K562 (cell line): ENCODE results near the gene HAUS3. TPM values are rescaled to one million over a fixed set of nuclear protein-coding genes. Genes with fewer than 3 reads are reported as not detected.

Experiments
- ATAC-seq: fragments of 200-7000 bp; cut with Tn5 transposase; 3 replicates; pipeline ENCODE4 v1.9.1; 2020; ENCODE audit warnings: moderate library complexity
- BruUV-seq: library from RNA; stranded (reverse); fragments of 400-500 nt; replicated peaks from 2 replicates; lab custom pipeline; 2021; lab: Mats Ljungman, UMichigan
- CTCF ChIA-PET: fragments of 300-600 bp; formaldehyde crosslinking; extraction: SDS; loops from one replicate; lab custom pipeline; 2021; ENCODE audit warnings: low intra/inter-chr PET ratio; lab: Yijun Ruan, JAX
- POLR2A ChIA-PET: fragments of 300-600, 350-650 bp; sonication (Branson Sonifier 250); formaldehyde crosslinking; extraction: SDS; loops from one replicate; lab custom pipeline; 2021; ENCODE audit warnings: antibody characterized with exemption, inconsistent platforms; lab: Yijun Ruan, JAX
- DNase-seq, 4 experiments: peaks; one replicate each; pipeline versions ENCODE4 v3.0.0 to v3.0.0-alpha.2; 2011 to 2018; ENCODE audit warnings: low spot score in 3 of 4, mixed read lengths in 3 of 4; ENCODE audit errors: extremely low read depth in 1 of 4
- FAIRE-seq: peaks from 2 replicates; lab custom pipeline; 2011; peaks lifted over from hg19 to GRCh38; lab: Jason Lieb, UNC
- H2AFZ ChIP-seq: 2 replicates; pipeline ENCODE4 v1.6.0; 2011; ENCODE audit warnings: low read depth, low read length, control low read depth, inconsistent platforms
- H3K27ac ChIP-seq: fragments of 200-600 bp; 3 replicates; pipeline ENCODE4 v1.8.0; 2011; ENCODE audit warnings: low read depth, mild to moderate bottlenecking, control low read depth, inconsistent platforms, low read length, moderate library complexity, mixed read lengths; ENCODE audit errors: extremely low read depth
- H3K27me3 ChIP-seq, 2 experiments: fragments of 300-600 bp in 1 of 2; 2 replicates in 1 of 2; 3 replicates in 1 of 2; pipeline versions ENCODE4 v1.6.0 to v1.8.0; 2011; ENCODE audit warnings: inconsistent platforms in 2 of 2, low read length in 2 of 2, mild to moderate bottlenecking in 1 of 2, mixed read lengths in 1 of 2, moderate library complexity in 1 of 2; ENCODE audit not compliant: control insufficient read depth in 2 of 2, insufficient read depth in 2 of 2
- H3K36me3 ChIP-seq: fragments of 300-600 bp; 3 replicates; pipeline ENCODE4 v1.8.0; 2011; ENCODE audit warnings: mild to moderate bottlenecking, low read length, inconsistent platforms; ENCODE audit not compliant: control insufficient read depth, insufficient read depth
- H3K4me1 ChIP-seq, 2 experiments: fragments of 200-600 bp in 1 of 2; replicated peaks in 1 of 2; 2 replicates in 1 of 2; 3 replicates in 1 of 2; pipeline versions ENCODE4 v1.5.1 to v1.8.0; 2011; ENCODE audit warnings: inconsistent platforms in 2 of 2, low read length in 2 of 2, mild to moderate bottlenecking in 1 of 2, mixed read lengths in 1 of 2, moderate library complexity in 1 of 2; ENCODE audit not compliant: control insufficient read depth in 2 of 2, insufficient read depth in 2 of 2
- H3K4me2 ChIP-seq: 2 replicates; pipeline ENCODE4 v1.6.1; 2011; ENCODE audit warnings: low read length, control low read depth, inconsistent platforms, mixed read lengths; ENCODE audit not compliant: insufficient read depth
- H3K4me3 ChIP-seq: fragments of 200-600 bp; sonication (generic), shearing (Covaris generic); 2 replicates; pipeline ENCODE4 v1.5.1; 2016; ENCODE audit warnings: control low read depth, inconsistent platforms
- H3K79me2 ChIP-seq: fragments of 200-600 bp; 3 replicates; pipeline ENCODE4 v1.8.0; 2011; ENCODE audit warnings: low read length, inconsistent platforms; ENCODE audit not compliant: control insufficient read depth, insufficient read depth
- H3K9ac ChIP-seq, 2 experiments: 2 replicates each; pipeline versions ENCODE4 v1.6.0 to v1.6.1; 2011; ENCODE audit warnings: low read depth in 2 of 2, low read length in 2 of 2, control low read depth in 1 of 2, inconsistent platforms in 1 of 2, mild to moderate bottlenecking in 1 of 2, mixed read lengths in 1 of 2; ENCODE audit not compliant: insufficient read depth in 1 of 2
- H3K9me1 ChIP-seq: one replicate; pipeline ENCODE4 v1.6.0; 2011; ENCODE audit warnings: inconsistent platforms, mild to moderate bottlenecking, low read length, moderate library complexity; ENCODE audit not compliant: control insufficient read depth, insufficient read depth
- H3K9me3 ChIP-seq: replicated peaks from 2 replicates; pipeline ENCODE4 v1.5.1; 2011; ENCODE audit warnings: low read depth, low read length, inconsistent platforms; ENCODE audit not compliant: control insufficient read depth, insufficient read depth
- H4K20me1 ChIP-seq: replicated peaks from 2 replicates; pipeline ENCODE4 v1.6.1; 2011; ENCODE audit warnings: low read length, inconsistent platforms, mixed read lengths; ENCODE audit not compliant: control insufficient read depth, insufficient read depth
- CSDE1 ChIP-seq, 2 experiments: fragments of 450-650 bp; IDR thresholded peaks; 2 replicates each; pipeline ENCODE4 v1.6.1; 2016; ENCODE audit warnings: mild to moderate bottlenecking in 1 of 2
- EGR1 ChIP-seq: fragments of 450-650 bp; conservative IDR thresholded peaks from 2 replicates; pipeline ENCODE4 v1.6.1; 2017; ENCODE audit warnings: mild to moderate bottlenecking
- JUN ChIP-seq, 2 experiments: sonication (generic) in 1 of 2; formaldehyde crosslinking in 1 of 2; IDR thresholded peaks; 2 replicates each; pipeline versions ENCODE4 v1.6.1 to v1.8.0; 2012 to 2022; ENCODE audit warnings: borderline replicate concordance in 2 of 2, mild to moderate bottlenecking in 2 of 2, improper control_type of control experiment in 1 of 2, low read depth in 1 of 2, low read length in 1 of 2, missing genetic modification reagents in 1 of 2
- MTA1 ChIP-seq: fragments of 450-650 bp; IDR thresholded peaks from 2 replicates; pipeline ENCODE4 v1.6.1; 2017; ENCODE audit warnings: borderline replicate concordance
- POLR3A ChIP-seq: IDR thresholded peaks from 2 replicates; pipeline ENCODE4 v1.6.1; 2011; ENCODE audit warnings: borderline replicate concordance, mild to moderate bottlenecking, moderate library complexity; ENCODE audit not compliant: insufficient read length, insufficient read depth; ENCODE audit errors: extremely low read depth
- RREB1 ChIP-seq: fragments of 250-450 bp; sonication (Bioruptor Pico); IDR thresholded peaks from 2 replicates; pipeline ENCODE4 v1.4.0; 2020
- XRCC5 ChIP-seq: fragments of 200-400 bp; formaldehyde crosslinking; IDR thresholded peaks from 2 replicates; pipeline ENCODE4 v1.6.1; 2017; ENCODE audit warnings: low read depth, mild to moderate bottlenecking, low read length
- ZBTB26 ChIP-seq: fragments of 450-650 bp; formaldehyde crosslinking; IDR thresholded peaks from 2 replicates; pipeline ENCODE4 v1.4.0; 2022; ENCODE audit warnings: missing genetic modification characterization
- ZBTB7A ChIP-seq: IDR thresholded peaks from 2 replicates; pipeline ENCODE4 v1.6.1; 2011; ENCODE audit warnings: low read depth, mild to moderate bottlenecking, low read length, moderate library complexity, borderline replicate concordance; ENCODE audit not compliant: control insufficient read depth
- WGBS: fragments of 100-300 bp; shearing (Covaris generic); methylation state at CpG from one replicate; pipeline ENCODE4 v1.1.6; 2016; ENCODE audit warnings: low coverage, mixed read lengths; ENCODE audit not compliant: insufficient coverage; ENCODE audit errors: missing lambda C conversion rate; 5-methylcytosine and 5-hydroxymethylcytosine counted together
- in situ Hi-C: fragments of 300-500 bp; cut with MboI; formaldehyde crosslinking; loops from 4 replicates; pipeline ENCODE4 v1.15.0; 2018; ENCODE audit warnings: inconsistent platforms, mixed read lengths
- intact Hi-C: fragments of 100-400 bp; cut with micrococcal nuclease; formaldehyde crosslinking; loops from 2 replicates; pipeline ENCODE4 v1.14.2; 2022
- polyA plus RNA-seq, 8 experiments: library from polyadenylated mRNA; depleted of rRNA in 4 of 8; stranded (reverse) in 5 of 8; unstranded in 3 of 8; fragments of >200 nt; fragmentation: Nextera tagmentation in 2 of 8; fragmentation: Illumina TruSeq in 1 of 8; extraction: Ambion mirVana in 2 of 8; extraction: Trizol in 1 of 8; gene quantifications; 2 replicates each; pipeline versions ENCODE4 v1.2.1 to v1.2.3, GENCODE V29; 2011 to 2014; ENCODE audit warnings: inconsistent platforms in 1 of 8, missing spikeins in 1 of 8
- total RNA-seq, 7 experiments: library from RNA; depleted of rRNA in 6 of 7; stranded (reverse); fragments of >200 nt in 6 of 7; fragmentation: Illumina TruSeq in 2 of 7; extraction: Trizol in 2 of 7; gene quantifications; 2 replicates each; pipeline versions ENCODE4 v1.2.1 to v1.2.3, GENCODE V29; 2011 to 2021; ENCODE audit warnings: low replicate concordance in 1 of 7
- TF ChIP-seq, protein P1 (sequence below): fragments of 450-650 bp; IDR thresholded peaks from 2 replicates; pipeline ENCODE4 v1.6.1; 2016; ENCODE audit warnings: borderline replicate concordance

Gene HAUS3
- total and polyA plus RNA-seq, 9 of the 15 experiments (the other 6 are each of a cell fraction or from before 2014, with no cell fraction given): 8.9 to 25.7 (median 21.5) TPM

DNA sequence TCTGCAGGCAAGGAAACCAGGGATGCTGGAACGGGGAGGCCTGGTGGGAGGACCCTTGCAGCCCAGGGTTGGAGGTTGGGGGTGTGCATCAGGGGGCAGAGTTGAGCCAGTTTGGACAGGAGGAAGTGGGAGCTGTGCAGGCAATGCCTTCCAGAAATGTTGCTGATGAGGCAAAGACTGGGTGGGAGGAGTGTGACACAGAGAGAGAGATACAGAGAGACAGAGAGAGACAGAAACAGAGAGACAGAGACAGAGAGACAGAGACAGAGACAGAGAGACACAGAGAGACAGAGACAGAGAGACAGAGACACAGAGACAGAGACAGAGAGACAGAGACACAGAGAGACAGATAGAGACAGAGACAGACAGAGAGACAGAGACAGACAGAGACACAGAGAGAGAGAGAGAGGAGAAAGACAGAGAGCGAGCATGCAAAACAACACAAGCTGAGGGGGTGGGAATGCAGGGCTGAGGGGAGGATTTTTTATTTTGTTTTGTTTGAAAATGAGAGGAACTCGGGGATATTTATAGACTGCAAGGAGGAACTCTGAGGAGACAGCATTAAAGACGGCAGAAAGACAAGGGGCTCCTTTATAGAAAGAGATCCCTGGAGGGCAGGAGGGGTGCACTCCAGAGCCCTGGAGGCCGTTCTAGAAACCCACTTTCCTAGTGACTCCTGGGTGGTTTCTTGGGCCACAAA lies 1.9 kb upstream of the HAUS3 start:
- Histone ChIP-seq H4K20me1 (peaks cover 10% of the 10 kb centered on the region; the same call in 1 of the 2 replicates), H3K4me3 (no peak overlapping the region), H3K9me3 (no peaks in the 10 kb centered on the region), H3K27ac (no peak overlapping the region), H3K9ac (no peak overlapping the region), H3K4me1 (peaks cover 11 to 56% of the 10 kb centered on the region in 2 experiments; a peak in 4 of 5 replicates), H3K79me2 (peaks cover 31% of the 10 kb centered on the region), H3K36me3 (peaks cover 13% of the 10 kb centered on the region), H3K27me3 (no peaks in the 10 kb centered on the region), H2AFZ (peak overlapping the region; percentile 58), H3K9me1 (no peaks in the 10 kb centered on the region), H3K4me2 (no peak overlapping the region)
- 58% methylated on average over 5 of the region's 5 CpGs for whole genome bisulfite sequencing
- ATAC-seq (no peak), DNase-seq (peak in 2 of 4 experiments; percentile 55 to 71), FAIRE-seq (peak; percentile 82)
- ChIA-PET CTCF (no interaction called here), POLR2A (interaction anchor here (0.7 to 1.0 kb wide), 2 partner anchors 14 to 16 kb away, joined by 3 to 4 read pairs; no protein-coding TSS in a partner anchor)
- BruUV-seq: no TSS peak
- in situ Hi-C loops: no loop called here
- intact Hi-C loops: loop anchor here (1.0 to 10.0 kb wide), 2 partner anchors 171 to 197 kb away; partner anchors contain the start of genes CFAP99 and ZFYVE28
- TF ChIP-seq ZBTB7A (peak; percentile 63), POLR3A (no peak), CSDE1 (IDR thresholded peaks at IDR 0.05) (0 out of 4 replicates have a peak, but pooled peaks of 1 of the 2 experiments have one; percentile 29), JUN (IDR thresholded peaks at IDR 0.05; ENCODE audit: borderline replicate concordance, low read depth, low read length) (0 out of 2 replicates have a peak, but pooled peaks have one; percentile 18), JUN (CRISPR knock-in tag; IDR thresholded peaks at IDR 0.05; ENCODE audit: borderline replicate concordance) (no peak), MTA1 (peak; percentile 63; the same call in 1 of the 2 replicates), RREB1 (CRISPR knock-in tag) (peak; percentile 19; the same call in 1 of the 2 replicates), ZBTB26 (CRISPR knock-in tag) (peak; percentile 67; the same call in 1 of the 2 replicates), XRCC5 (no peak), EGR1 (0 out of 2 replicates have a peak, but pooled peaks have one; percentile 17)
- TF ChIP-seq, protein P1, sequence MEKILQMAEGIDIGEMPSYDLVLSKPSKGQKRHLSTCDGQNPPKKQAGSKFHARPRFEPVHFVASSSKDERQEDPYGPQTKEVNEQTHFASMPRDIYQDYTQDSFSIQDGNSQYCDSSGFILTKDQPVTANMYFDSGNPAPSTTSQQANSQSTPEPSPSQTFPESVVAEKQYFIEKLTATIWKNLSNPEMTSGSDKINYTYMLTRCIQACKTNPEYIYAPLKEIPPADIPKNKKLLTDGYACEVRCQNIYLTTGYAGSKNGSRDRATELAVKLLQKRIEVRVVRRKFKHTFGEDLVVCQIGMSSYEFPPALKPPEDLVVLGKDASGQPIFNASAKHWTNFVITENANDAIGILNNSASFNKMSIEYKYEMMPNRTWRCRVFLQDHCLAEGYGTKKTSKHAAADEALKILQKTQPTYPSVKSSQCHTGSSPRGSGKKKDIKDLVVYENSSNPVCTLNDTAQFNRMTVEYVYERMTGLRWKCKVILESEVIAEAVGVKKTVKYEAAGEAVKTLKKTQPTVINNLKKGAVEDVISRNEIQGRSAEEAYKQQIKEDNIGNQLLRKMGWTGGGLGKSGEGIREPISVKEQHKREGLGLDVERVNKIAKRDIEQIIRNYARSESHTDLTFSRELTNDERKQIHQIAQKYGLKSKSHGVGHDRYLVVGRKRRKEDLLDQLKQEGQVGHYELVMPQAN: peak; percentile 56; the same call in 1 of the 2 replicates
